NCI-H146 treated with DMSO at 0.1 percent for 48 hours (cell line): Measurements from ENCODE around the gene HCAR2.
"Not testable (repeated sequence)": the region's sequence is repeated elsewhere in the genome, so short reads cannot be mapped to it uniquely, and the experiment has no call there.

Experiments
- DNase-seq: peaks from one replicate; lab custom pipeline; 2025; ENCODE audit not compliant: unreplicated experiment; lab: John Stamatoyannopoulos, UW

HCAR2 gene

GRCh38 chr12:122665759-122666158, 37.4 kb downstream of the HCAR2 start:
- no peak for DNase-seq

GRCh38 chr12:122665349-122665748, 37.8 kb downstream of the HCAR2 start:
- DNase-seq = no peak

GRCh38 chr12:122661938-122662337, 41.2 kb downstream of the HCAR2 start:
- no peak for DNase-seq

- no peak for DNase-seq
Measured at GRCh38 chr12:122661246-122661645, 41.9 kb downstream of the HCAR2 start.

- no peak for DNase-seq
Measured at GRCh38 chr12:122659579-122659978, 43.6 kb downstream of the HCAR2 start.

GRCh38 chr12:122656298-122656697, 46.9 kb downstream of the HCAR2 start:
- no peak for DNase-seq

GRCh38 chr12:122653291-122653690, 49.9 kb downstream of the HCAR2 start:
- DNase-seq = not testable (repeated sequence)

GRCh38 chr12:122651520-122652224, 51.5 kb downstream of the HCAR2 start:
- no peak for DNase-seq
